Neural cell (in vitro differentiated cells): ENCODE results near the gene C2. TPM values are rescaled to one million over a fixed set of nuclear protein-coding genes. Genes with fewer than 3 reads are reported as not detected.

Experiments used
- H2AFZ ChIP-seq: fragments of 200-600, 300-800 bp; sonication (generic), shearing (Covaris generic); 2 replicates; pipeline ENCODE4 v1.6.0; 2014; ENCODE audit warnings: low read depth, mild to moderate bottlenecking, antibody characterized with exemption, low read length, moderate library complexity
- H3F3A ChIP-seq: fragments of 200-600 bp; shearing (Covaris generic); 2 replicates; pipeline ENCODE4 v1.6.1; 2016; ENCODE audit warnings: mild to moderate bottlenecking, moderate library complexity, mixed read lengths, antibody characterized with exemption, low read length; ENCODE audit not compliant: insufficient read depth, poor library complexity, severe bottlenecking
- H3K27ac ChIP-seq: fragments of 200-600, 300-800 bp; sonication (generic), shearing (Covaris generic); 2 replicates; pipeline ENCODE4 v1.5.1; 2014; ENCODE audit warnings: mild to moderate bottlenecking, low read length, moderate library complexity
- H3K27me3 ChIP-seq: fragments of 300-800, 200-600 bp; sonication (generic), shearing (Covaris generic); 2 replicates; pipeline ENCODE4 v1.6.0; 2014; ENCODE audit warnings: mild to moderate bottlenecking, low read depth, low read length, moderate library complexity; ENCODE audit not compliant: insufficient read depth
- H3K36me3 ChIP-seq: fragments of 300-800, 200-600 bp; sonication (generic), shearing (Covaris generic); 2 replicates; pipeline ENCODE4 v1.5.1; 2014; ENCODE audit warnings: mild to moderate bottlenecking, antibody characterized with exemption, low read length, moderate library complexity; ENCODE audit not compliant: insufficient read depth
- H3K4me2 ChIP-seq: fragments of 300-800, 200-600 bp; sonication (generic), shearing (Covaris generic); 2 replicates; pipeline ENCODE4 v1.6.0; 2014; ENCODE audit warnings: mild to moderate bottlenecking, low read length
- H3K4me3 ChIP-seq: fragments of 300-800, 200-600 bp; sonication (generic), shearing (Covaris generic); 2 replicates; pipeline ENCODE4 v1.5.1; 2014; ENCODE audit warnings: mild to moderate bottlenecking, low read length, moderate library complexity
- H3K79me2 ChIP-seq: fragments of 200-600 bp; shearing (Covaris generic); replicated peaks from 2 replicates; pipeline ENCODE4 v1.6.0; 2014; ENCODE audit warnings: mild to moderate bottlenecking, low read length, moderate library complexity; ENCODE audit not compliant: insufficient read depth
- H3K9ac ChIP-seq: fragments of 300-800, 200-600 bp; sonication (generic), shearing (Covaris generic); 2 replicates; pipeline ENCODE4 v1.6.1; 2016; ENCODE audit warnings: mild to moderate bottlenecking, low read length, mixed read lengths
- H3K9me2 ChIP-seq: fragments of 200-600 bp; shearing (Covaris generic); 2 replicates; pipeline ENCODE4 v1.6.1; 2016; ENCODE audit warnings: mild to moderate bottlenecking, low read length, mixed read lengths; ENCODE audit not compliant: insufficient read depth
- H3K9me3 ChIP-seq: fragments of 200-600, 300-800 bp; sonication (generic), shearing (Covaris generic); 2 replicates; pipeline ENCODE4 v1.6.1; 2016; ENCODE audit warnings: mild to moderate bottlenecking, mixed run types, low read length, moderate library complexity, mixed read lengths
- H4K20me1 ChIP-seq: fragments of 200-600 bp; shearing (Covaris generic); 2 replicates; pipeline ENCODE4 v1.6.1; 2016; ENCODE audit warnings: mild to moderate bottlenecking, mixed run types; ENCODE audit not compliant: insufficient read depth
- EP300 ChIP-seq: fragments of 450-650 bp; conservative IDR thresholded peaks from 2 replicates; pipeline ENCODE4 v1.6.1; 2014; ENCODE audit warnings: antibody characterized with exemption, mild to moderate bottlenecking, moderate library complexity; ENCODE audit not compliant: poor library complexity, severe bottlenecking
- EZH2 ChIP-seq: fragments of 200-600, 300-800 bp; shearing (Covaris generic), sonication (generic); IDR thresholded peaks from 2 replicates; pipeline ENCODE4 v1.6.1; 2014; ENCODE audit warnings: antibody characterized with exemption, low read length, borderline replicate concordance, mild to moderate bottlenecking; ENCODE audit not compliant: insufficient read depth, poor library complexity, severe bottlenecking
- MXI1 ChIP-seq: fragments of 450-650 bp; conservative IDR thresholded peaks from 2 replicates; pipeline ENCODE4 v1.6.1; 2014; ENCODE audit warnings: antibody characterized with exemption, mild to moderate bottlenecking; ENCODE audit not compliant: poor library complexity, severe bottlenecking
- POLR2AphosphoS5 ChIP-seq: IDR thresholded peaks from 2 replicates; pipeline ENCODE4 v1.6.1; 2012
- RAD21 ChIP-seq: fragments of 450-650 bp; conservative IDR thresholded peaks from 2 replicates; pipeline ENCODE4 v1.6.1; 2014; ENCODE audit warnings: antibody characterized with exemption, mild to moderate bottlenecking, moderate library complexity
- SMC3 ChIP-seq: fragments of 450-650 bp; conservative IDR thresholded peaks from 2 replicates; pipeline ENCODE4 v1.6.1; 2014; ENCODE audit warnings: antibody characterized with exemption, mild to moderate bottlenecking, moderate library complexity; ENCODE audit not compliant: poor library complexity
- TAF1 ChIP-seq: IDR thresholded peaks from 2 replicates; pipeline ENCODE4 v1.6.1; 2012; ENCODE audit warnings: low read depth
- polyA plus RNA-seq: library from polyadenylated mRNA; depleted of rRNA; stranded (reverse); fragments of >200 nt; gene quantifications from 2 replicates; pipeline ENCODE4 v1.2.3, GENCODE V29; 2014
- TF ChIP-seq, protein P1 (sequence below): fragments of 450-650 bp; IDR thresholded peaks from 2 replicates; pipeline ENCODE4 v1.5.1; 2014; ENCODE audit warnings: antibody characterized with exemption, mild to moderate bottlenecking, moderate library complexity; ENCODE audit not compliant: poor library complexity, severe bottlenecking
- TF ChIP-seq, protein P2 (sequence below): IDR thresholded peaks from 2 replicates; pipeline ENCODE4 v1.6.1; 2012; ENCODE audit warnings: borderline replicate concordance

C2 gene
- polyA plus RNA-seq, 1 donor from 2014 or later = 1.2 TPM

DNA sequence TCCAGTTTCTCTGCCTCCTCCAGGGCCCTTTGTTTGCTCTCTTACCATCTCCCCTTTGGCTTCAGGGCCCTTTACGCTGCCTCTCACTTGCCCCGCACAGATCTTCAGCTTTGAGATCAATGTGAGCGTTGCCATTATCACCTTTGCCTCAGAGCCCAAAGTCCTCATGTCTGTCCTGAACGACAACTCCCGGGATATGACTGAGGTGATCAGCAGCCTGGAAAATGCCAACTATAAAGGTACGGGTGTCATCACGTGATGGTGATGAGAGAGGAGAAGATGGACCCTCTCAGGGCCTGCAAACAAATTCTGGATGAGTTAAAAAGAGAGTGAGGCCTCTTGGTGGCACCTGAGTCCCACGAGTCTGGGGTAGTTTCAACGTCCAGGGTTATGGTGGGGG lies 8.3 kb downstream of the C2 start:
- Histone ChIP-seq H3F3A (no peaks in the 10 kb centered on the region), H3K9me3 (no peaks in the 10 kb centered on the region), H3K9me2 (no peaks in the 10 kb centered on the region), H3K27ac (no peak overlapping the region), H3K27me3 (no peaks in the 10 kb centered on the region), H4K20me1 (no peaks in the 10 kb centered on the region), H3K79me2 (no peaks in the 10 kb centered on the region), H3K4me2 (no peak overlapping the region), H3K9ac (no peak overlapping the region), H2AFZ (no peak overlapping the region), H3K4me3 (no peak overlapping the region), H3K36me3 (no peaks in the 10 kb centered on the region)
- TF ChIP-seq POLR2AphosphoS5 (no peak), EP300 (no peak), MXI1 (no peak), TAF1 (no peak), EZH2 (no peak), SMC3 (no peak), RAD21 (no peak)
- TF ChIP-seq, protein P1, sequence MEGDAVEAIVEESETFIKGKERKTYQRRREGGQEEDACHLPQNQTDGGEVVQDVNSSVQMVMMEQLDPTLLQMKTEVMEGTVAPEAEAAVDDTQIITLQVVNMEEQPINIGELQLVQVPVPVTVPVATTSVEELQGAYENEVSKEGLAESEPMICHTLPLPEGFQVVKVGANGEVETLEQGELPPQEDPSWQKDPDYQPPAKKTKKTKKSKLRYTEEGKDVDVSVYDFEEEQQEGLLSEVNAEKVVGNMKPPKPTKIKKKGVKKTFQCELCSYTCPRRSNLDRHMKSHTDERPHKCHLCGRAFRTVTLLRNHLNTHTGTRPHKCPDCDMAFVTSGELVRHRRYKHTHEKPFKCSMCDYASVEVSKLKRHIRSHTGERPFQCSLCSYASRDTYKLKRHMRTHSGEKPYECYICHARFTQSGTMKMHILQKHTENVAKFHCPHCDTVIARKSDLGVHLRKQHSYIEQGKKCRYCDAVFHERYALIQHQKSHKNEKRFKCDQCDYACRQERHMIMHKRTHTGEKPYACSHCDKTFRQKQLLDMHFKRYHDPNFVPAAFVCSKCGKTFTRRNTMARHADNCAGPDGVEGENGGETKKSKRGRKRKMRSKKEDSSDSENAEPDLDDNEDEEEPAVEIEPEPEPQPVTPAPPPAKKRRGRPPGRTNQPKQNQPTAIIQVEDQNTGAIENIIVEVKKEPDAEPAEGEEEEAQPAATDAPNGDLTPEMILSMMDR = no peak
- TF ChIP-seq, protein P2, sequence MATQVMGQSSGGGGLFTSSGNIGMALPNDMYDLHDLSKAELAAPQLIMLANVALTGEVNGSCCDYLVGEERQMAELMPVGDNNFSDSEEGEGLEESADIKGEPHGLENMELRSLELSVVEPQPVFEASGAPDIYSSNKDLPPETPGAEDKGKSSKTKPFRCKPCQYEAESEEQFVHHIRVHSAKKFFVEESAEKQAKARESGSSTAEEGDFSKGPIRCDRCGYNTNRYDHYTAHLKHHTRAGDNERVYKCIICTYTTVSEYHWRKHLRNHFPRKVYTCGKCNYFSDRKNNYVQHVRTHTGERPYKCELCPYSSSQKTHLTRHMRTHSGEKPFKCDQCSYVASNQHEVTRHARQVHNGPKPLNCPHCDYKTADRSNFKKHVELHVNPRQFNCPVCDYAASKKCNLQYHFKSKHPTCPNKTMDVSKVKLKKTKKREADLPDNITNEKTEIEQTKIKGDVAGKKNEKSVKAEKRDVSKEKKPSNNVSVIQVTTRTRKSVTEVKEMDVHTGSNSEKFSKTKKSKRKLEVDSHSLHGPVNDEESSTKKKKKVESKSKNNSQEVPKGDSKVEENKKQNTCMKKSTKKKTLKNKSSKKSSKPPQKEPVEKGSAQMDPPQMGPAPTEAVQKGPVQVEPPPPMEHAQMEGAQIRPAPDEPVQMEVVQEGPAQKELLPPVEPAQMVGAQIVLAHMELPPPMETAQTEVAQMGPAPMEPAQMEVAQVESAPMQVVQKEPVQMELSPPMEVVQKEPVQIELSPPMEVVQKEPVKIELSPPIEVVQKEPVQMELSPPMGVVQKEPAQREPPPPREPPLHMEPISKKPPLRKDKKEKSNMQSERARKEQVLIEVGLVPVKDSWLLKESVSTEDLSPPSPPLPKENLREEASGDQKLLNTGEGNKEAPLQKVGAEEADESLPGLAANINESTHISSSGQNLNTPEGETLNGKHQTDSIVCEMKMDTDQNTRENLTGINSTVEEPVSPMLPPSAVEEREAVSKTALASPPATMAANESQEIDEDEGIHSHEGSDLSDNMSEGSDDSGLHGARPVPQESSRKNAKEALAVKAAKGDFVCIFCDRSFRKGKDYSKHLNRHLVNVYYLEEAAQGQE = no peak

DNA sequence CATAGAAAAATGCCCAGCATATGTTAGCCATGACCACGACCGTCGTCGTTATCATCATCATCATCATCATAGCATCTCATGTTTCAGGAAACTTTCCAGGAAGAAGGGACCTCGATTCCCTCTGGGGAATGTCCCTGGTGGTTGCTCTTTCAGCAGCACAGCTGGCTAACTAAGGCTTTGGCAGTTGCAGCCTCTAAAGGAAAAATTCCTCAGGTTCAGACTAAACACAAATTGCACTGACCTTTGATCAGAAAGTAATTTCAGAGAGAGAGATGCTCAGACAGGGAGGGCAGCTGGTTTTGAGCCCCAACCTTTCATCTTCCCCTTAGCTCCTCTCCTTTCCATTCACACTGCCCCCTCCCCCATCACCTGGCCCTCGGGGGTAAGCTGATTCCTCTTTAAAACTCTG lies 12.7 kb downstream of the C2 start:
- H3K4me2 ChIP-seq = no peak overlapping the region
- no peak overlapping the region for H3K9ac ChIP-seq
- H3F3A ChIP-seq = no peaks in the 10 kb centered on the region
- no peaks in the 10 kb centered on the region for H3K36me3 ChIP-seq
- no peaks in the 10 kb centered on the region for H3K9me2 ChIP-seq
- TF ChIP-seq, protein P2 = no peak
- TF ChIP-seq EZH2 (no peak), POLR2AphosphoS5 (no peak), RAD21 (no peak), SMC3 (no peak), MXI1 (no peak), TAF1 (no peak), EP300 (no peak)
- TF ChIP-seq, protein P1 = no peak
- H3K79me2 ChIP-seq = no peaks in the 10 kb centered on the region
- no peak overlapping the region for H3K4me3 ChIP-seq
- no peak overlapping the region for H2AFZ ChIP-seq
- H4K20me1 ChIP-seq = no peaks in the 10 kb centered on the region
- no peaks in the 10 kb centered on the region for H3K9me3 ChIP-seq
- H3K27ac ChIP-seq = no peak overlapping the region
- no peaks in the 10 kb centered on the region for H3K27me3 ChIP-seq
